HepG2 (cell line): ENCODE results near the gene MYO3B.

Experiments
- EZH2 ChIP-seq: conservative IDR thresholded peaks from 2 replicates; pipeline ENCODE4 v1.6.1; 2012; ENCODE audit warnings: mild to moderate bottlenecking, low read depth, low read length, moderate library complexity
- ZBTB20 ChIP-seq: sonication (generic); formaldehyde crosslinking; IDR thresholded peaks from 2 replicates; pipeline ENCODE4 v1.8.1; 2023; ENCODE audit warnings: missing genetic modification reagents, low read depth, mild to moderate bottlenecking, borderline replicate concordance

DNA sequence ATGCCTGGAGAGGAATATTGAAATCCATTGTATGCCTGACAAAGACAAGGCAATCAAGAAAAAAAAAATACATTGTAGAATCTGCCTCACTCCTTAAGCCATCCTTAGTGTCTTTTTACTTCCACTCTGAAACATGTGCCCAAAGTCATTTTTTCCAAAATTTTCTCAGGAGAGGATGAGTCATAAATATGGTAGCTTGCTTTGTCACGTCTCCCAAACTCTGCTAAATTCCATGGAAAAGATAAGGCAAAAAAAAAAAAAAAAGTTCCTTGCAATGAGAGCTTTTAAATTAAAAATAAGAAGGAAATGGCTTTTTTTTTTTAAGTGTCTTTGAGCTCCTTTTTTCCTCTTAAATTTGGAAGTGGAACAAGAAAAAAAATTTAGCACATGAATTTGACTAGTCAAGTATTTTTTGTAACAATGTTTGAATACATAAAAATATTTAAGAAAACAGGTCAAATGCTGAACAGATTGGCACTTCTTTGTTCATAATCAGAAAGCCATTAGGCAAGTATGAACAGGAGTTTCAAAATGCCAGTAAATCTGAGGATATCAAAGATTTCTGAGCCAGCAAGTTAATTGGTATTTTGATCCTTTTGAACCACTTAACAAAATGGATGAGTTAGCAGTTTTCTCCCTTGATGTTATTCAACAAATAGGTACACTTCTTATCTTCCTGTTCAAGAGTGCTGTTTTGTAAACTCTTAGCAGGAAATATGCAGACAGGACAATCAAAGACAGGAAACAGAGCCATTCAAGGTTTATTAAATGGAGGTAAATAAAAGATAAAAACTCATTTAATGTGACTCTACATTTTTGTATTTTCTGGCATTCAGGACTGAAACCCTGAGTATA, 289.8 kb downstream of the MYO3B start:
- TF ChIP-seq EZH2 (no peak), ZBTB20 (CRISPR knock-in tag) (no peak)
